SK-N-SH (cell line): ENCODE measurements around the gene P4HA1. TPM values are rescaled to one million over a fixed set of nuclear protein-coding genes. Genes with fewer than 3 reads are reported as not detected.

Source experiments
- CTCF ChIA-PET: fragments of 300-600, 350-600 bp; formaldehyde crosslinking; extraction: SDS; loops from one replicate; lab custom pipeline; 2021; lab: Yijun Ruan, JAX
- POLR2A ChIA-PET: fragments of 350-600 bp; sonication (Branson Sonifier 250); formaldehyde crosslinking; extraction: SDS; loops from one replicate; lab custom pipeline; 2020; ENCODE audit warnings: antibody characterized with exemption, inconsistent platforms; lab: Yijun Ruan, JAX
- DNase-seq: peaks from one replicate; pipeline ENCODE4 v3.0.0; 2012
- H2AFZ ChIP-seq: fragments of 200-600 bp; sonication (generic); 2 replicates; pipeline ENCODE4 v1.8.1; 2016; ENCODE audit warnings: antibody characterized with exemption, mild to moderate bottlenecking, low read depth
- H3F3A ChIP-seq: fragments of 200-600 bp; sonication (generic); replicated peaks from 2 replicates; pipeline ENCODE3; 2016; ENCODE audit warnings: antibody characterized with exemption, mild to moderate bottlenecking; ENCODE audit not compliant: insufficient read depth
- H3K27ac ChIP-seq, 2 experiments: fragments of 200-500 bp in 1 of 2; fragments of 200-600 bp in 1 of 2; sonication (Bioruptor generic) in 1 of 2; sonication (generic), shearing (Covaris generic) in 1 of 2; 2 replicates each; pipeline versions ENCODE4 v1.5.1 to v1.6.1; 2014 to 2016; ENCODE audit warnings: low read depth in 2 of 2, inconsistent platforms in 1 of 2, low read length in 1 of 2, mild to moderate bottlenecking in 1 of 2, mixed read lengths in 1 of 2
- H3K27me3 ChIP-seq: fragments of 200-600 bp; sonication (generic), shearing (Covaris generic); 2 replicates; pipeline ENCODE4 v1.6.1; 2016; ENCODE audit warnings: mixed run types; ENCODE audit not compliant: insufficient read depth
- H3K36me3 ChIP-seq, 2 experiments: fragments of 200-500 bp in 1 of 2; fragments of 200-600 bp in 1 of 2; sonication (Bioruptor generic) in 1 of 2; sonication (generic) in 1 of 2; replicated peaks in 1 of 2; 2 replicates each; pipeline versions ENCODE3 to v1.5.1; 2014 to 2016; ENCODE audit warnings: low read length in 1 of 2, mild to moderate bottlenecking in 1 of 2; ENCODE audit not compliant: insufficient read depth in 2 of 2, control insufficient read depth in 1 of 2
- H3K4me1 ChIP-seq, 2 experiments: fragments of 200-500 bp in 1 of 2; fragments of 200-600 bp in 1 of 2; sonication (Bioruptor generic) in 1 of 2; sonication (generic), shearing (Covaris generic) in 1 of 2; 2 replicates each; pipeline versions ENCODE4 v1.5.1 to v1.6.1; 2014 to 2016; ENCODE audit warnings: low read depth in 1 of 2, low read length in 1 of 2, mixed run types in 1 of 2; ENCODE audit not compliant: insufficient read depth in 2 of 2, control insufficient read depth in 1 of 2
- H3K4me2 ChIP-seq: fragments of 200-600 bp; sonication (generic), shearing (Covaris generic); 2 replicates; pipeline ENCODE4 v1.6.1; 2017; ENCODE audit warnings: mixed run types
- H3K4me3 ChIP-seq, 2 experiments: fragments of 200-500 bp in 1 of 2; fragments of 200-600 bp in 1 of 2; sonication (Bioruptor generic) in 1 of 2; sonication (generic), shearing (Covaris generic) in 1 of 2; 2 replicates each; pipeline versions ENCODE4 v1.5.1 to v1.8.1; 2014 to 2016; ENCODE audit warnings: low read depth in 2 of 2, inconsistent platforms in 1 of 2, low read length in 1 of 2, mild to moderate bottlenecking in 1 of 2, mixed read lengths in 1 of 2, moderate library complexity in 1 of 2
- H3K79me2 ChIP-seq: fragments of 200-600 bp; sonication (generic); 2 replicates; pipeline ENCODE4 v1.8.1; 2017; ENCODE audit warnings: mild to moderate bottlenecking; ENCODE audit not compliant: insufficient read depth
- H3K9ac ChIP-seq: fragments of 200-600 bp; sonication (generic); 2 replicates; pipeline ENCODE4 v1.6.1; 2017; ENCODE audit warnings: mixed run types
- H3K9me2 ChIP-seq: fragments of 200-600 bp; sonication (generic); 2 replicates; pipeline ENCODE4 v1.6.1; 2017; ENCODE audit warnings: mixed run types
- H3K9me3 ChIP-seq: fragments of 200-600 bp; sonication (generic); 2 replicates; pipeline ENCODE4 v1.6.1; 2017; ENCODE audit warnings: mixed run types, mild to moderate bottlenecking, moderate library complexity
- H4K20me1 ChIP-seq: fragments of 200-600 bp; sonication (generic); 2 replicates; pipeline ENCODE4 v1.6.1; 2017; ENCODE audit warnings: mild to moderate bottlenecking, mixed run types; ENCODE audit not compliant: insufficient read depth
- ELF1 ChIP-seq: IDR thresholded peaks from 2 replicates; pipeline ENCODE4 v1.4.0; 2012
- EP300 ChIP-seq, 2 experiments: IDR thresholded peaks; 2 replicates each; pipeline versions ENCODE4 v1.4.0 to v1.6.1; 2012; ENCODE audit warnings: borderline replicate concordance in 1 of 2, low read depth in 1 of 2, low read length in 1 of 2
- FOXJ3 ChIP-seq: sonication (generic); formaldehyde crosslinking; IDR thresholded peaks from 2 replicates; pipeline ENCODE4 v1.5.1; 2020; ENCODE audit warnings: mild to moderate bottlenecking, missing genetic modification reagents
- JUND ChIP-seq: IDR thresholded peaks from 2 replicates; pipeline ENCODE4 v1.4.0; 2012
- MEF2A ChIP-seq: IDR thresholded peaks from 2 replicates; pipeline ENCODE4 v1.4.0; 2012; ENCODE audit warnings: low read depth, borderline replicate concordance
- NFIC ChIP-seq: IDR thresholded peaks from 2 replicates; pipeline ENCODE4 v1.4.0; 2012; ENCODE audit warnings: borderline replicate concordance
- POLR2AphosphoS5 ChIP-seq: IDR thresholded peaks from 2 replicates; pipeline ENCODE4 v1.6.1; 2012; ENCODE audit warnings: low read depth, low read length
- SIN3A ChIP-seq: IDR thresholded peaks from 2 replicates; pipeline ENCODE4 v1.6.1; 2012; ENCODE audit warnings: low read depth, mild to moderate bottlenecking, low read length, moderate library complexity, borderline replicate concordance
- YY1 ChIP-seq: IDR thresholded peaks from 2 replicates; pipeline ENCODE4 v1.4.0; 2012; ENCODE audit warnings: low read depth, mild to moderate bottlenecking
- WGBS: methylation state at CpG from one replicate; pipeline ENCODE4 v1.1.6; 2017; ENCODE audit warnings: low lambda C conversion rate; 5-methylcytosine and 5-hydroxymethylcytosine counted together
- polyA plus RNA-seq, 3 experiments: library from polyadenylated mRNA; depleted of rRNA; stranded (reverse); fragments of >200 nt; gene quantifications; 2 replicates each; pipeline ENCODE4 v1.2.3, GENCODE V29; 2012
- TF ChIP-seq, protein P1 (sequence below): IDR thresholded peaks from 2 replicates; pipeline ENCODE4; 2012
- TF ChIP-seq, protein P2 (sequence below): IDR thresholded peaks from 2 replicates; pipeline ENCODE4 v1.6.1; 2012; ENCODE audit warnings: mild to moderate bottlenecking, low read depth, low read length, moderate library complexity
- TF ChIP-seq, protein P3 (sequence below): fragments of 200-600 bp; sonication (generic); IDR thresholded peaks from 2 replicates; pipeline ENCODE4 v1.6.1; 2017; ENCODE audit warnings: antibody characterized with exemption, mild to moderate bottlenecking, moderate library complexity
- TF ChIP-seq, protein P4 (sequence below): fragments of 150-350 bp; IDR thresholded peaks from 2 replicates; pipeline ENCODE4 v1.6.1; 2016; ENCODE audit warnings: mild to moderate bottlenecking, low read depth, low read length

P4HA1 gene
- polyA plus RNA-seq, 1 of the 3 experiments (the other 2 are of a cell fraction), result 34.8 TPM

DNA sequence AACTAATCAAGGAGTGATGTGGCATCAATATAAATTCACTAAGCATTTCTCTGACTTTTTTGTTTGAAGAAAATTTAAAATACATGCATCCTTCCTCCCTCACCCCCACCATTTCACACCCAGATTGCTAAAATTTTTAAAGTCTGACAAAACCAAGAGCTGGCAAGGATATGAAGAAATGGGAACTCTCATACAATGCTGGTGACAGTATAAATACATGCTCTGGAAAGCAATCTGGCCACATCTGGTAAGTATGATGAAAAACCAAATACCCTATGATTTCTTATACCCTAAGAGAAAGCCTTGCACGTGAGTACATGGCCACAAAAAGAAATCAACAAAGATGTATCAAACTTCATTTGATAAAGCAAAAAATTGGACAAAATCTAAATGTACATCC is 31.2 kb downstream of the P4HA1 start:
- Histone ChIP-seq H3K4me1 (peaks cover 0 to 5% of the 10 kb centered on the region in 2 experiments; a peak in 1 of 4 replicates), H2AFZ (no peak overlapping the region), H3K27me3 (no peaks in the 10 kb centered on the region), H3K27ac (no peak overlapping the region), H3K4me3 (no peak overlapping the region), H3K9me3 (no peaks in the 10 kb centered on the region), H3K79me2 (0 out of 2 replicates have a peak, but pooled peaks cover 3% of the 10 kb centered on the region), H4K20me1 (no peaks in the 10 kb centered on the region), H3K36me3 (peaks cover 37 to 49% of the 10 kb centered on the region in 2 experiments), H3K4me2 (no peak overlapping the region), H3K9me2 (no peaks in the 10 kb centered on the region), H3F3A (peaks cover 9% of the 10 kb centered on the region), H3K9ac (no peak overlapping the region)
- POLR2A ChIA-PET, result no interaction called here
- 100% methylated on average over 1 of the region's 1 CpG for WGBS
- TF ChIP-seq, protein P1, sequence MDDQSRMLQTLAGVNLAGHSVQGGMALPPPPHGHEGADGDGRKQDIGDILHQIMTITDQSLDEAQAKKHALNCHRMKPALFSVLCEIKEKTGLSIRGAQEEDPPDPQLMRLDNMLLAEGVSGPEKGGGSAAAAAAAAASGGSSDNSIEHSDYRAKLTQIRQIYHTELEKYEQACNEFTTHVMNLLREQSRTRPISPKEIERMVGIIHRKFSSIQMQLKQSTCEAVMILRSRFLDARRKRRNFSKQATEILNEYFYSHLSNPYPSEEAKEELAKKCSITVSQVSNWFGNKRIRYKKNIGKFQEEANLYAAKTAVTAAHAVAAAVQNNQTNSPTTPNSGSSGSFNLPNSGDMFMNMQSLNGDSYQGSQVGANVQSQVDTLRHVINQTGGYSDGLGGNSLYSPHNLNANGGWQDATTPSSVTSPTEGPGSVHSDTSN, result no peak
- no peak for TF ChIP-seq ELF1
- TF ChIP-seq POLR2AphosphoS5, result no peak
- TF ChIP-seq JUND, result no peak
- no peak for TF ChIP-seq FOXJ3 (CRISPR knock-in tag)
- no peak for TF ChIP-seq YY1
- TF ChIP-seq, protein P2, sequence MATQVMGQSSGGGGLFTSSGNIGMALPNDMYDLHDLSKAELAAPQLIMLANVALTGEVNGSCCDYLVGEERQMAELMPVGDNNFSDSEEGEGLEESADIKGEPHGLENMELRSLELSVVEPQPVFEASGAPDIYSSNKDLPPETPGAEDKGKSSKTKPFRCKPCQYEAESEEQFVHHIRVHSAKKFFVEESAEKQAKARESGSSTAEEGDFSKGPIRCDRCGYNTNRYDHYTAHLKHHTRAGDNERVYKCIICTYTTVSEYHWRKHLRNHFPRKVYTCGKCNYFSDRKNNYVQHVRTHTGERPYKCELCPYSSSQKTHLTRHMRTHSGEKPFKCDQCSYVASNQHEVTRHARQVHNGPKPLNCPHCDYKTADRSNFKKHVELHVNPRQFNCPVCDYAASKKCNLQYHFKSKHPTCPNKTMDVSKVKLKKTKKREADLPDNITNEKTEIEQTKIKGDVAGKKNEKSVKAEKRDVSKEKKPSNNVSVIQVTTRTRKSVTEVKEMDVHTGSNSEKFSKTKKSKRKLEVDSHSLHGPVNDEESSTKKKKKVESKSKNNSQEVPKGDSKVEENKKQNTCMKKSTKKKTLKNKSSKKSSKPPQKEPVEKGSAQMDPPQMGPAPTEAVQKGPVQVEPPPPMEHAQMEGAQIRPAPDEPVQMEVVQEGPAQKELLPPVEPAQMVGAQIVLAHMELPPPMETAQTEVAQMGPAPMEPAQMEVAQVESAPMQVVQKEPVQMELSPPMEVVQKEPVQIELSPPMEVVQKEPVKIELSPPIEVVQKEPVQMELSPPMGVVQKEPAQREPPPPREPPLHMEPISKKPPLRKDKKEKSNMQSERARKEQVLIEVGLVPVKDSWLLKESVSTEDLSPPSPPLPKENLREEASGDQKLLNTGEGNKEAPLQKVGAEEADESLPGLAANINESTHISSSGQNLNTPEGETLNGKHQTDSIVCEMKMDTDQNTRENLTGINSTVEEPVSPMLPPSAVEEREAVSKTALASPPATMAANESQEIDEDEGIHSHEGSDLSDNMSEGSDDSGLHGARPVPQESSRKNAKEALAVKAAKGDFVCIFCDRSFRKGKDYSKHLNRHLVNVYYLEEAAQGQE, result no peak
- TF ChIP-seq, protein P3, sequence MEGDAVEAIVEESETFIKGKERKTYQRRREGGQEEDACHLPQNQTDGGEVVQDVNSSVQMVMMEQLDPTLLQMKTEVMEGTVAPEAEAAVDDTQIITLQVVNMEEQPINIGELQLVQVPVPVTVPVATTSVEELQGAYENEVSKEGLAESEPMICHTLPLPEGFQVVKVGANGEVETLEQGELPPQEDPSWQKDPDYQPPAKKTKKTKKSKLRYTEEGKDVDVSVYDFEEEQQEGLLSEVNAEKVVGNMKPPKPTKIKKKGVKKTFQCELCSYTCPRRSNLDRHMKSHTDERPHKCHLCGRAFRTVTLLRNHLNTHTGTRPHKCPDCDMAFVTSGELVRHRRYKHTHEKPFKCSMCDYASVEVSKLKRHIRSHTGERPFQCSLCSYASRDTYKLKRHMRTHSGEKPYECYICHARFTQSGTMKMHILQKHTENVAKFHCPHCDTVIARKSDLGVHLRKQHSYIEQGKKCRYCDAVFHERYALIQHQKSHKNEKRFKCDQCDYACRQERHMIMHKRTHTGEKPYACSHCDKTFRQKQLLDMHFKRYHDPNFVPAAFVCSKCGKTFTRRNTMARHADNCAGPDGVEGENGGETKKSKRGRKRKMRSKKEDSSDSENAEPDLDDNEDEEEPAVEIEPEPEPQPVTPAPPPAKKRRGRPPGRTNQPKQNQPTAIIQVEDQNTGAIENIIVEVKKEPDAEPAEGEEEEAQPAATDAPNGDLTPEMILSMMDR, result no peak
- TF ChIP-seq, protein P4, sequence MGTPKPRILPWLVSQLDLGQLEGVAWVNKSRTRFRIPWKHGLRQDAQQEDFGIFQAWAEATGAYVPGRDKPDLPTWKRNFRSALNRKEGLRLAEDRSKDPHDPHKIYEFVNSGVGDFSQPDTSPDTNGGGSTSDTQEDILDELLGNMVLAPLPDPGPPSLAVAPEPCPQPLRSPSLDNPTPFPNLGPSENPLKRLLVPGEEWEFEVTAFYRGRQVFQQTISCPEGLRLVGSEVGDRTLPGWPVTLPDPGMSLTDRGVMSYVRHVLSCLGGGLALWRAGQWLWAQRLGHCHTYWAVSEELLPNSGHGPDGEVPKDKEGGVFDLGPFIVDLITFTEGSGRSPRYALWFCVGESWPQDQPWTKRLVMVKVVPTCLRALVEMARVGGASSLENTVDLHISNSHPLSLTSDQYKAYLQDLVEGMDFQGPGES, result no peak
- no peak for TF ChIP-seq MEF2A
- no peak for TF ChIP-seq SIN3A
- TF ChIP-seq NFIC, result no peak
- no peak for TF ChIP-seq EP300 (IDR thresholded peaks at IDR 0.05; ENCODE audit: borderline replicate concordance in 1 of 2, low read depth in 1 of 2, low read length in 1 of 2)
- DNase-seq, result no peak
- CTCF ChIA-PET, result no interaction called here
